HL-60 (cell line): ENCODE measurements around the gene WDR20.

ENCODE experiments used
- DNase-seq, 2 experiments: peaks; one replicate each; pipeline ENCODE4 v3.0.0-alpha.2; 2010 to 2020; ENCODE audit warnings: low read depth in 1 of 2, low spot score in 1 of 2
- H3K27ac ChIP-seq: fragments of 250-450 bp; sonication (Bioruptor Pico); replicated peaks from 2 replicates; pipeline ENCODE4 v1.5.1; 2020; ENCODE audit warnings: mild to moderate bottlenecking, moderate library complexity
- H3K27me3 ChIP-seq: fragments of 250-450 bp; sonication (Bioruptor Pico); 2 replicates; pipeline ENCODE4 v1.5.1; 2021; ENCODE audit warnings: mild to moderate bottlenecking, moderate library complexity; ENCODE audit not compliant: insufficient read depth, poor library complexity, severe bottlenecking
- H3K4me3 ChIP-seq: replicated peaks from 2 replicates; pipeline ENCODE4 v1.5.1; 2011; ENCODE audit warnings: mild to moderate bottlenecking, control low read depth, low read length; ENCODE audit not compliant: insufficient read depth
- GABPA ChIP-seq: IDR thresholded peaks from 2 replicates; pipeline ENCODE4 v1.6.1; 2012; ENCODE audit warnings: low read depth
- POLR2AphosphoS5 ChIP-seq: IDR thresholded peaks from 2 replicates; pipeline ENCODE4 v1.6.1; 2012; ENCODE audit warnings: low read depth
- SPI1 ChIP-seq: IDR thresholded peaks from 2 replicates; pipeline ENCODE4 v1.6.1; 2012; ENCODE audit warnings: low read depth, mild to moderate bottlenecking, borderline replicate concordance
- TF ChIP-seq, protein P1 (sequence below): IDR thresholded peaks from one replicate; pipeline ENCODE4 v1.5.1; 2011; ENCODE audit warnings: low read length, control low read depth, inconsistent platforms; ENCODE audit not compliant: insufficient read depth
- TF ChIP-seq, protein P2 (sequence below): IDR thresholded peaks from 2 replicates; pipeline ENCODE4 v1.6.1; 2012; ENCODE audit warnings: low read depth; ENCODE audit not compliant: insufficient replicate concordance

WDR20 gene

DNA sequence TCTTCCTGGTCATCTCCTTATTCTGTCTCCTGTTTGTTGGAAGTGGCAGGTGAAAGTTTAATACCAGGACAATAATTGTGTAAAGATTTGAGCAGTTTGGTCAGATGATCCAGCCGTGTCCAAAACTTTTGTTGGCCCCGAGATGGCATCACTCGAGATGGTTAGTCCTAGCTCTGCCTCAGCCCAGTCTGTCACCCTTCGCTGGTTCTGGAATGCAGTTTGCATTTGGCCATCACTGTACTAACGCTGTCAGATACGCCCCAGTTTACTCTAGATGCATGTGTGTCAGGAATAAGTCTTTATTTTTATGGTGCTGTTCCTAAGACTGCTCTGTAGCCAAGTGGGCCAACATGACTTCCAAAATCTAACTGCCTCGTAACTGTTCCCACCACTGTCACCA, 85.7 kb downstream of the WDR20 start:
- H3K27ac ChIP-seq, result no peak overlapping the region
- H3K27me3 ChIP-seq, result no peaks in the 10 kb centered on the region
- TF ChIP-seq GABPA (no peak), POLR2AphosphoS5 (no peak), SPI1 (no peak)
- TF ChIP-seq, protein P1, sequence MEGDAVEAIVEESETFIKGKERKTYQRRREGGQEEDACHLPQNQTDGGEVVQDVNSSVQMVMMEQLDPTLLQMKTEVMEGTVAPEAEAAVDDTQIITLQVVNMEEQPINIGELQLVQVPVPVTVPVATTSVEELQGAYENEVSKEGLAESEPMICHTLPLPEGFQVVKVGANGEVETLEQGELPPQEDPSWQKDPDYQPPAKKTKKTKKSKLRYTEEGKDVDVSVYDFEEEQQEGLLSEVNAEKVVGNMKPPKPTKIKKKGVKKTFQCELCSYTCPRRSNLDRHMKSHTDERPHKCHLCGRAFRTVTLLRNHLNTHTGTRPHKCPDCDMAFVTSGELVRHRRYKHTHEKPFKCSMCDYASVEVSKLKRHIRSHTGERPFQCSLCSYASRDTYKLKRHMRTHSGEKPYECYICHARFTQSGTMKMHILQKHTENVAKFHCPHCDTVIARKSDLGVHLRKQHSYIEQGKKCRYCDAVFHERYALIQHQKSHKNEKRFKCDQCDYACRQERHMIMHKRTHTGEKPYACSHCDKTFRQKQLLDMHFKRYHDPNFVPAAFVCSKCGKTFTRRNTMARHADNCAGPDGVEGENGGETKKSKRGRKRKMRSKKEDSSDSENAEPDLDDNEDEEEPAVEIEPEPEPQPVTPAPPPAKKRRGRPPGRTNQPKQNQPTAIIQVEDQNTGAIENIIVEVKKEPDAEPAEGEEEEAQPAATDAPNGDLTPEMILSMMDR, result no peak
- TF ChIP-seq, protein P2, sequence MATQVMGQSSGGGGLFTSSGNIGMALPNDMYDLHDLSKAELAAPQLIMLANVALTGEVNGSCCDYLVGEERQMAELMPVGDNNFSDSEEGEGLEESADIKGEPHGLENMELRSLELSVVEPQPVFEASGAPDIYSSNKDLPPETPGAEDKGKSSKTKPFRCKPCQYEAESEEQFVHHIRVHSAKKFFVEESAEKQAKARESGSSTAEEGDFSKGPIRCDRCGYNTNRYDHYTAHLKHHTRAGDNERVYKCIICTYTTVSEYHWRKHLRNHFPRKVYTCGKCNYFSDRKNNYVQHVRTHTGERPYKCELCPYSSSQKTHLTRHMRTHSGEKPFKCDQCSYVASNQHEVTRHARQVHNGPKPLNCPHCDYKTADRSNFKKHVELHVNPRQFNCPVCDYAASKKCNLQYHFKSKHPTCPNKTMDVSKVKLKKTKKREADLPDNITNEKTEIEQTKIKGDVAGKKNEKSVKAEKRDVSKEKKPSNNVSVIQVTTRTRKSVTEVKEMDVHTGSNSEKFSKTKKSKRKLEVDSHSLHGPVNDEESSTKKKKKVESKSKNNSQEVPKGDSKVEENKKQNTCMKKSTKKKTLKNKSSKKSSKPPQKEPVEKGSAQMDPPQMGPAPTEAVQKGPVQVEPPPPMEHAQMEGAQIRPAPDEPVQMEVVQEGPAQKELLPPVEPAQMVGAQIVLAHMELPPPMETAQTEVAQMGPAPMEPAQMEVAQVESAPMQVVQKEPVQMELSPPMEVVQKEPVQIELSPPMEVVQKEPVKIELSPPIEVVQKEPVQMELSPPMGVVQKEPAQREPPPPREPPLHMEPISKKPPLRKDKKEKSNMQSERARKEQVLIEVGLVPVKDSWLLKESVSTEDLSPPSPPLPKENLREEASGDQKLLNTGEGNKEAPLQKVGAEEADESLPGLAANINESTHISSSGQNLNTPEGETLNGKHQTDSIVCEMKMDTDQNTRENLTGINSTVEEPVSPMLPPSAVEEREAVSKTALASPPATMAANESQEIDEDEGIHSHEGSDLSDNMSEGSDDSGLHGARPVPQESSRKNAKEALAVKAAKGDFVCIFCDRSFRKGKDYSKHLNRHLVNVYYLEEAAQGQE, result no peak
- no peak for DNase-seq
- H3K4me3 ChIP-seq, result no peak overlapping the region

DNA sequence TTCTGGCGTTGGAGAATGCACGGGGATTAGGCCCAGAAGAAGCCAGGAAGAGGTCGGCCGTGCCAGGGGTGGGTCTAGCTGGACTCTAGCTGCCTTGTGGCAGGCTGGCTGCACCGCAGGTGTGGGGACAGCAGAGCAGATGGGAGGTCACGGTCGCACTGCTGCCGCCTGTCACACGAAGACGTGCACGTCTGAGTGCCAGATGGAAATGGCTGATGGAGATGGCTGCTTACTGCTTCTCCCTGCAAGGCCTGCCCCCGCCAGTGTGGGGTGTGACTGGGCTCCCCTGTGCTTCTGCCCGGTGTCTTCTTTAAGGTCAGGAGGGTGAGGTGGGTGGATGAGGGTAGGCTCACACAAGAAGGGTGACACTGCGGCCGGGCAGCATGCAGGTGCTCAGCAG, 86.2 kb downstream of the WDR20 start:
- DNase-seq, result no peak
- no peak overlapping the region for H3K4me3 ChIP-seq

DNA sequence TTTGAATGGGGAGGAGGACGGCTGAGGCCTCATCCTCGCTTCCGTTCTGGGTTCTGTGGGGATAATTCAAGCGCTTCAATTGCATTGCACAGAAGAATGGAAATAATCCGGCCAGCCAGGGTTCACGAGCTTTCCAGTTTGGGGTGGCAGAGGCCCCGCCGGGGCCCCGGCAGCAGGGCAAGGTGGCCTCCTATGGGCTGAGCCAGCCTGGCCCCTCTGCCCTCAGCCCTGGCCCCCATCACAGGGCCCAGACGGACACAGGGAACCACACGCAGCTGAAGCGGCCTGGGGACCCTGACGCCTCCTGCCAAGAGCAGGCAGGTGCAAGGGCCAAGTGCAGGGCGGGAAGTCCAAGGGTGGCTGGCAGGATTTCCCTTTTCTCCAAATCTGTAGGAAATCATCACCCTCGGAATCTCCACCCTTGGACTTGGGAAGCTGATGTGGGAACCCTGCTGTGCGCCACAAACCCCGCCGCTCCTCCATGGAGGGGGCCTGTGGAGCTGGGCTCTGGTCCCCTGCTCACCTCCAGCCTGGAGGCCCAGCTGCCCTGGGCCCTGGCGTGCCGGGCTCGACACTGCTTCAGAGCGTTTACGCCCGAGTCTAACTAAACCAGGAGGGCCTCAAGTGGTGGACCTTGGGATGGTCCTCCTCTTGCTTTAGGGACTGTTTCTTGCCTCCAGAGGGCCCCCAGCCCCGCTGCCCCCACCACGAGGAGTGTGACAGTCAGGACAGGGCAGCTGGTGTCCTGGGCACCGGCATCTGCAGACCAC, 86.8 kb downstream of the WDR20 start:
- TF ChIP-seq SPI1 (no peak), GABPA (no peak), POLR2AphosphoS5 (no peak)
- TF ChIP-seq, protein P1, result no peak
- TF ChIP-seq, protein P2, result no peak
- no peak overlapping the region for H3K4me3 ChIP-seq

More for the DNA sequence above, 86.2 kb downstream of the WDR20 start:
- Histone ChIP-seq H3K27me3 (no peaks in the 10 kb centered on the region), H3K27ac (no peak overlapping the region)
- TF ChIP-seq, protein P2, result no peak
- TF ChIP-seq, protein P1, result no peak
- no peak for TF ChIP-seq POLR2AphosphoS5
- no peak for TF ChIP-seq SPI1
- no peak for TF ChIP-seq GABPA

More for the DNA sequence above, 86.8 kb downstream of the WDR20 start:
- no peaks in the 10 kb centered on the region for H3K27me3 ChIP-seq
- no peak overlapping the region for H3K27ac ChIP-seq
- no peak for DNase-seq
